GM18907 (cell line): ENCODE measurements around the gene ARFIP1.
"Not testable (repeated sequence)": the region's sequence is repeated elsewhere in the genome, so short reads cannot be mapped to it uniquely, and the experiment has no call there.

ENCODE experiments used
- ATAC-seq: cut with Tn5 transposase; IDR thresholded peaks from one replicate; pipeline ENCODE4 v1.9.1; 2021; ENCODE audit warnings: mild to moderate bottlenecking, moderate library complexity; ENCODE audit not compliant: unreplicated experiment

ARFIP1 gene

DNA sequence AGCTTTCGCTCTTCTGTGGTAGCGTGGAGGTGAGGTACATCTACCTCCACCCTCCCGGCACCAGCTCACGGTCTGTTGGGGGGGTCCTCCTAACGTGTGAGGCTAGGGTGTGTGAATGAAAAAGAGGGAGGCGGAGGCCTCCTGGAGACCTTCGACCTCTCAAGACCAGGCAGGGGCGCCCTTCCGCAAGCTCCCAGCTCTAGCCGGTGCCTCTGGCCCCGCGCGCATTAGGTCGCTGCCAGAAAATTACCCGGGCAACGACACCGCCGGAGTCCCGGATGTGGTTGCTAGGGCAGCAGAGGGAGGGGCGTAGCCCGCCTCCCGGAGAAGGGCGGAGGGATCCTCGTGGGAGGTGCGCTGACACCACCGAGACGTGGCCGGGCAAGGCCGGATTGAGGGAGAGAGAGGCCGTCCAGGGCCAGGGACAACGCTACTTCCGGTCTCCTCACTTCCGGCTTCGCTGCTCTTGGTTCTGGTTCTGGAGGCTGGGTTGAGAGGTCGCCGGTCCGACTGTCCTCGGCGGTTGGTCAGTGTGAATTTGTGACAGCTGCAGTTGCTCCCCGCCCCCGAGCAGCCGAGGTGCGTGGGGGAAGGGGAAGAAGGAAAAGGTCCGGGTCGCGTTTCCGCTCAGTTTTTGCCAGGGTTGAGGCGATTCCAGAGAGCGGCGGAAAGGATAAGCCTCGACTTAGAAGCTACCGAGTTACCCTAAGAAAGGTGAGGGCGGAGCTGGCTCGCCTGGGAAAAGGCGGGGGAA lies at the start of gene ARFIP1, which contains the start of gene TIGD4:
Gene ARFIP1 (plus strand): TSS at position 442 of the 754 bp plus-strand sequence. CDS start 49,680 bp downstream, outside the sequence.
Gene TIGD4 (minus strand): TSS at position 218 of the 754 bp plus-strand sequence. CDS start 8,726 bp downstream, outside the sequence.
- ATAC-seq: peak; percentile 95

DNA sequence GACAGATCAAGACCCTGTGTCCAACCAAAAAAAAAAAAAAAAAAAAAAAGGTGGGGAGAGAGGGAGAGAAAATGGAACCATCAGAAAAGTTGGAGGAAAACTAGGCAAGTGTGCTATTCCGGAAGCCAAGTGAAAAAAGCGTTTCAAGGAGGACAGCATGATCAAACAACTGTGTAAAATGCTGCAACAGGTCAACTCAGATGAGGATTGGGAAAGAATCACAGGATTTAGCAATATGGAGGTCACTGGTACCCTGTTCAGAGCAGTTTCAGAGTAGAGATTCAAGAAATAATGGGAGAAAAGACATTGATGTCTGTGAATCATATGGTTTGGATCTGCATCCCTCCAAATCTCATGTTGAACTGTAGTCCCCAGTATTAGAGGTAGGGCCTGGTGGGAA lies 47.8 kb upstream of the ARFIP1 start:
- no peak for ATAC-seq

- ATAC-seq: no peak
Observed at GRCh38 chr4:152734015-152734698, 45.6 kb upstream of the ARFIP1 start.

DNA sequence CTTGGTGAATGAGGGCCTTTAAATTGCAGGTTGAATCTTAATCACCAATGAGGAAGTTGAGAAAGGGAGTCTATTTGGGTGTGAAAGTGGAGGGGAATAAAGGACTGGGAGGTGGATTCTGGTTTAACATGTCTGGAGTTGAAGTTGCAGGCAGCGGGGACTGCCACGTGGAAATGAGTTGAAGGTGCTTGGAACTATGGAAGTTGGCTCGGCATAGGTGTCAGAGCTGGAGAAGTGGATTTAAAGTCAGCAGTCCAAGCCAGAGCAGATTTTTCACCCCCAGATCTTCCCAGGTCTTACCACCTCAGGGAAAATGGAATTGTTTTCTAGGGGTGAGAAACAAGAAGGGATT lies 45.1 kb upstream of the ARFIP1 start:
- ATAC-seq: no peak

DNA sequence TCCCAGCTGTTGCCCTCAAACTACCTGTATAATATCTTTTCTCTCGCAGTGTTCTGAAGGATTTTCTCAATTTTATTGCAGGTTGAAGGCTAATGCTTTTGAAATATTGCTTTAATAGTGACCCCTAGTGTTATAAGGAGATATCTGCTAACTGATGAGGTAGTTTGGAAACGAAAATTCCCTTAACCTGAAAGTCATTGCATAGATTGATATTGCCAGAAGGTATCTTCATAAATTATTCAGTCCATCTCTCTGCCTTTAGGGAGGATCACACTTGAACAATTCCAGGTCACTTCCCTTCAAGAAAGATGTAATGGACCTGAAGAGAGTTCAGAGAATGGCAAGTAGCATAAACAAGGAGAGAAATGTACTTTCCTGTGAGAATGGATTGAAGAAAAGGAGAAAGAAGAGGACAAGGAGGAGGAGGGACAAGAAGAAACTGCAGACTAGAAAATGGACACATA lies 44.3 kb upstream of the ARFIP1 start:
- no peak for ATAC-seq

DNA sequence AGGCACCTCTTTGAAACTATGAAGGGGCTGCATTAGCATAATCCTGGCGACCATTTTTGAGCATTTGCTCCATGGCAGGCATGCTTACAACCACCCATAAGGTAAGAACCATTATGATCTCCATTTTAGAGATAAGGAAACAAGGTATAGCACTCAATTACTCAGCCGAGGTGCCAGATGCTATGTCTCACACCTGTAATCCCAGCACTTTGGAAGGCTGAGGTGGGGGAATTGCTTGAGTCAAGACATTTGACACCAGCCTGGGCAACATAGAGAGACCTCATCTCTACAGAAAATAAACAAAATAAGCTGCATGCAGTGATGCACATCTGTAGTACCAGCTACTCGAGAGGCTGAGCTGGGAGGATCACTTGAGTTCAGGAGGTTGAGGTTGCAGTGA lies 43.8 kb upstream of the ARFIP1 start:
- no peak for ATAC-seq

GRCh38 chr4:152738827-152739226 lies 40.9 kb upstream of the ARFIP1 start:
- ATAC-seq: no peak

GRCh38 chr4:152747444-152747843 lies 32.3 kb upstream of the ARFIP1 start:
- no peak for ATAC-seq

DNA sequence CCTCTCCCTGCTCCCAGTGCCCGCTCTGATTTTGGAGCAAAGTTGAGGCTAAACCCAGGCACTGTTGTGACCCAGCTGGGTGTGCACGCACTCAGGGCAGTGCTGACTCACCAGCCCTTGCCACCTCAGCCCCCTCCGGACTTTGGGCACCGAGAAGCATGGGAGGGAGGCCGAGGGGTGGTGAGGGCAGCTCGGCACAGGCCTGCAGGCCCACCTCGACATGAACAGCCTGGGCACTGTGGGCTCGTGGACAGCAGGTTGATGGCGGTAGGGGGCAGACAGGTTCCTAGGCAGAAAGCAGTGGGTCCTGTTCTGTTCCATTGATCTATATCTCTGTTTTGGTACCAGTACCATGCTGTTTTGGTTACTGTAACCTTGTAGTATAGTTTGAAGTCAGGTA lies 31.1 kb upstream of the ARFIP1 start:
- ATAC-seq: no peak

DNA sequence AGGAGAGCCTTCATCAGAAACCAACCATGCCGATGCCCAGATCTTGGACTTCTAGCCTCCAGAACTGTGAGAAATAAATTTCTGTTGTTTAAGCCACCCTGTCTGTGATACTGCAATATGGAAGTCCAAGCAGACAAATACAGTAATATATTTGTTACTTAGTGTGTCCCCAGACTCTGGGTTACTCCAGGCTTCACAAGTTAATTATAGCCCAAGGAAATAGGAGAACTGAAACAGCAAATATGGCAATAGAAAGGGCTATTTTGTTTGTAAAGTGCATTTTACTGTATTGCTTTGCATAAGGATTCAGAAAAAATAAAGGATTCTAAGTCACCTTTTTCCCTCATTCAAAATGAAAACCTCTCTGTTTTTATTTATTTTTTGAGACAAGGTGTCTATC lies 16.0 kb upstream of the ARFIP1 start:
- no peak for ATAC-seq

GRCh38 chr4:152765069-152765737 lies 14.6 kb upstream of the ARFIP1 start:
- not testable (repeated sequence) for ATAC-seq

DNA sequence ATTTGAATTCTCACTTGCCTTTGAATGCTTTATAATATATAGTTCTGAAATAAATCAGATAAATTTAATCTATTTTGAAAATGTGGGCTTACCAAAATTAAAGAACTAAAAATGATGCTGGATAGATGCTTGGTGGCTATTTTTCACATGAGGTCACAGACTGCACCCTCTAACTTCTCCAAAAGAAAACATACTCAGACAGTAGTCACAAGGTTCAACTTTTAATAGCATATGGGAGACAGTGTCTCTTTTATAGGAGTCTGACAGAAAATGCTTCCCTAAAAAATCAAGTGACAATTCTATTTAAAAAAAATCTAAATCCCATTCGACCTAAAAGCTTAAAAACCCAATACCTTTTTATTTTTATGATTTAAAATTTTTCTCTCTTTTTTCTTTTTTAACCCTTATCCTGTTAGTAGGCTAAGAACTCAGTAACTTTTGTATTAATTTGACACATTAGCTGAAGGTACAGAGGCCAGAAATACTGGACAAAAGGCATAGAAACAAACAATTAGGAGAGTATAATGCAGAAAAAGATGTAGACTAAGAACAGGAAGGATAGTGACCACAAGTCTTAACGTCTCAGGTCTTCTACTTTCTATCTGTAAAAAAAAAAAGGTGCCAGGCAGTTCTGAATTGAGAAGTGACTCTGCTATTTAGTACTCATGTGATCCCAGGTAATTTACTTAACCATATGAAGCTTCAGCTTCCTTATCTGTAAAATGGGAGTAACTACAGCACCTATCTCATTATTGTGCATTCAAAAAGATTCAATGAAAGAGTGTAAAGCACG lies 7.8 kb upstream of the ARFIP1 start:
- ATAC-seq: peak; percentile 85

- no peak for ATAC-seq
Observed at GRCh38 chr4:152773339-152773738, 6.4 kb upstream of the ARFIP1 start.

DNA sequence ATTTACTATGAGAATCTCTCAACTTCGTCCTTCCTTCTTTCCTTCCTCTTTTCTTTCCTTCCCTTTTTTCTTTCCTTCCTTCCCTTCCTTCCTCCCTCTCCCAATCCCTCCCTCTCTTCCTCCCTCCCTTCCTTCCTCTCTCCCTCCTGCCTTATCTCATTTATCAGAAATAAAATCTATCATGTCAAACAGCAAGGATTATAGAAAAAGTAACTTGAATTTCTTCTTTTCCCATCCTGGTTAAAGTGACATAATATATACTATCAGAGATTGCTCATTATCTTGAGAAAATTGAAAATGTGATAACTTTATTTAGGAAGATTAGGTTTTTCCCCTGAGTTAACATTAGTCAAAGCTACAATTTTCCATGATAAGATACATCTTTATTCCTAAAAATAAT lies 5.8 kb upstream of the ARFIP1 start:
- no peak for ATAC-seq

GRCh38 chr4:152776352-152776751 lies 3.4 kb upstream of the ARFIP1 start:
- no peak for ATAC-seq

DNA sequence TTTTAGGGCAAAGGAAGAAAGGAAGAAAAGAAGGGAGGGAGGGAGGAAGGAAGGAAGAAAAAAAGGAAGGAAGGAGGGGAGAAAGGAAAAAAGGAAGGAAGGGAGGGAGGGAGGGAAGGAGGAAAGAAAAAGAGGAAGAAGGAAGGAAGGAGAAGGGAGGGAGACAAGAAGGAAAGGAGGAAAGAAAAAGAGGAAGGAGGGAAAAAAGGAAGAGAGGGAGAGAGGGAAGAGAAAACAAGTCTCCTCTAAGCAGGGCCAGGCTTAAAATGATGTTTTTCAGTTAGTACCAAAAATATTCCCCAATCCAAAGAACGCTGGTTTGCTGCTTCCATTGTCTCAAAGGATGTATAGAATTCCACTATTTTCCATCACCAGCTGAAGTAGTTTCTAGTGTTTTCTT lies 2.3 kb upstream of the ARFIP1 start:
- ATAC-seq: no peak

DNA sequence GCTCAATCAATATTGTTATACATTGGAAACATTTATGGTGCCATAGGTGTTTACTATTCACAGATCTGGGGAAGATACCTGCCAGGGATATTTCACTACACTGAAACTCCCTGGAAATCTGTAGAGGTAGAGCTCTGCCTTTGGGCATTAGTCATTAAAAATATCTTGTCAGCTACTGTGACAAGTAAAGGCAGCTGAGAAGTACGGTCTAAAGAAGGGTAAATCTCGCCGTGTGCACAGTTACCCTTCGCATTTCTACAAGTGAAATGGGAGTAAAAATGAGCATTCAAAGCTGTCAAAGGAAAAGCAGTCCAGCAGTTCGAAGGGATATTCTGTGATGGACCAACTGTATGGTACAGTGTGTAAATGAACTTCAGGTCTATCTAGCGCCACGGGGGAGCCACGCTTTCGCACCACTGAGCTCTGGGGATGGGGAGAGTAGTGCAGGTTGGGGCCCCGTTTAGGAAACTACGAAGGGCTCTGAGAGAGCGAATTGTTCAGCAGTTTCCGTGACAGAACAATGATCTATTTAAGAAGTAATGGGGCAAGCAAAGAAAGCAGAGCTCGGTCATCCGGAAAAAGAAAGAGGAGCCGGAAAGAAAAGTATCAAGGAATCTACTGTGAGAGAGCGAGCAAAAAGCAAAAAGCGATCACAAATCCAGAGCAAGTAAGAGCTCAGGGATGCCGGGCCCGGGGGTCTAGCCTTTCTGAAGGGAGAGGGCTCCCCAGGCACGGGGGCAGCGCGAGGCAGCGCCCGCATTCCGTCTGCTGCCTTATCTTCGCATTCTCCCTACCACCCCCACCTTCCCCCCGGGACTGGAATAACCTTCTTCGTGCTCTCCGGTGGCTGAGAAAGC lies 870 bp upstream of the ARFIP1 start:
- peak; percentile 27 for ATAC-seq

- peak; percentile 39 for ATAC-seq
Observed at GRCh38 chr4:152780267-152780778, 569 bp downstream of the ARFIP1 start.

DNA sequence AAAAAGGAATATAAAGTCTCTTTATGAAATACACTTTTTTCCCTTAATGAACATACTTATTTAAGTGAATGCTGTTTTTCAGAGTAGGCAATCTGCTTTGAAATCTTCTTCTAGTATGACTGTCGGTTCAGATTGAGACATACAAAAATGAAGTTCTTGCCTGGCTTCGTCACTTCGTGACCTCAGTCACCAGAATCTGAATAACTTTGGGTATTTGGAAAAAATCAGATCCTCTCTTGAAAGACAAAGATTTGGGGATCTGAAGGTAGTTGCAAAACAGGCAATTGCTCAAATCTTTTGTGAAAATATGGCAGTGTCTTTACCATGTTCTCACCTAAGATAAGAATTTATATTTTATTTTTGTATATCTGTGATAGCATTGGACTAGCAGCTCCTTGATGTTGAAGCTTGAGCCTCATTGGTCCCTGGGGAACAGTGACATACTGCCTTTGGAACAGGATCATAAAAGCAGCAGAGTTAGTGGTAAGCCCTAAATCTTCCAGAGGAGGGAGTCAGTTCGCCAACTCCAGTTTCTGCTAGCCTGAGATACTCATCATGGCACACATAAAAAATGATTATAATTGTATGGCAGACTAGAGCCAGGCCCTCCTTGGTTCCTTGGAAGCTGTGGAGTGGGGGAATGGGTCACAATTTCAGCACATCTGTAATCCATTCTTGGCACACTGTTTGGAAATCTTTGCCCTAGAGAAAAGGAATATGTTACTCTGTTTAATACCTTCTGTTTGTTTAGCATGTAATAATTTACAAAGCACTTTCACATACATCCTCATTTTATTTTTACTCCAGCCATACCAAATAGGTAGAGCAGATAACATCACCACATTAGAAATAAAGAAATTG lies 5.0 kb downstream of the ARFIP1 start:
- no peak for ATAC-seq
